ENCODE measurements around the gene GIPR. TPM values are rescaled to one million over a fixed set of nuclear protein-coding genes. Genes with fewer than 3 reads are reported as not detected.
A peak's percentile ranks its signal among the peaks of the same experiment; 100 is the strongest.
"Not testable (repeated sequence)": the region's sequence is repeated elsewhere in the genome, so short reads cannot be mapped to it uniquely, and the experiment has no call there.

GIPR gene
- total RNA-seq = 1 to 10 TPM in 1 of 4 donors, under 1 TPM in 1, not detected in 2; 0.98 to 2.4 TPM

- H3K4me1 ChIP-seq = peaks cover 0 to 35% (median 16%) of the 10 kb centered on the region in 4 donors
- H3K27me3 ChIP-seq = peaks cover 8 to 98% of the 10 kb centered on the region in 2 donors
These were observed at the start of gene GIPR for GRCh38 chr19:45667620-45668341. TSS of gene GIPR (plus strand) at chr19:45668221. CDS start at chr19:45669521, 1,300 bp downstream.

GRCh38 chr19:45621389-45621788 is 46.6 kb upstream of the GIPR start:
- no peaks in the 10 kb centered on the region for H3K27me3 ChIP-seq
- peaks cover 0 to 93% (median 0%) of the 10 kb centered on the region in 3 donors for H3K36me3 ChIP-seq
- WGBS, 2 donors = 84 to 90% methylated on average over 17 of the region's 17 CpGs
- H3K9me3 ChIP-seq = no peaks in the 10 kb centered on the region
- DNase-seq (ENCODE audit: low spot score in 2 of 2) = no peak
- no peaks in the 10 kb centered on the region for H3K4me1 ChIP-seq
- TF ChIP-seq EP300 (IDR thresholded peaks at IDR 0.05) = no peak
- no peak for TF ChIP-seq POLR2A (IDR thresholded peaks at IDR 0.05)
- TF ChIP-seq CTCF (IDR thresholded peaks at IDR 0.05) = no peak
- no peak overlapping the region for H3K4me3 ChIP-seq
- no peak overlapping the region for H3K27ac ChIP-seq

More at GRCh38 chr19:45667620-45668341, at the start of gene GIPR:
- H3K27ac ChIP-seq = no peak within 1 kb of the TSS
- 11 to 45% methylated on average over 6 to 15 of the region's 15 CpGs for WGBS, 2 donors
- no peaks in the 10 kb centered on the region for H3K9me3 ChIP-seq
- no peaks in the 10 kb centered on the region for H3K36me3 ChIP-seq
- peak within 1 kb of the TSS in 2 of 4 donors; percentile 20 to 24 for H3K4me3 ChIP-seq
- DNase-seq (ENCODE audit: low spot score in 2 of 2) = no peak
- TF ChIP-seq CTCF (IDR thresholded peaks at IDR 0.05) (no peak), POLR2A (IDR thresholded peaks at IDR 0.05) (no peak), EP300 (IDR thresholded peaks at IDR 0.05) (no peak)

GRCh38 chr19:45621976-45622503 is 46.0 kb upstream of the GIPR start:
- Histone ChIP-seq H3K4me3 (no peak overlapping the region), H3K36me3 (peaks cover 0 to 98% (median 0%) of the 10 kb centered on the region in 3 donors), H3K9me3 (no peaks in the 10 kb centered on the region), H3K4me1 (no peaks in the 10 kb centered on the region), H3K27ac (no peak overlapping the region), H3K27me3 (no peaks in the 10 kb centered on the region)
- WGBS, 2 donors = 87 to 89% methylated on average over 6 of the region's 6 CpGs
- DNase-seq (ENCODE audit: low spot score in 2 of 2) = no peak
- no peak for TF ChIP-seq EP300 (IDR thresholded peaks at IDR 0.05)

GRCh38 chr19:45623984-45624383 is 44.0 kb upstream of the GIPR start:
- WGBS, 2 donors = 79 to 90% methylated on average over 1 of the region's 1 CpG
- DNase-seq (ENCODE audit: low spot score in 2 of 2) = no peak
- Histone ChIP-seq H3K4me1 (no peaks in the 10 kb centered on the region), H3K9me3 (no peaks in the 10 kb centered on the region), H3K36me3 (peaks cover 0 to 97% (median 0%) of the 10 kb centered on the region in 3 donors), H3K27me3 (no peaks in the 10 kb centered on the region), H3K4me3 (no peak overlapping the region), H3K27ac (no peak overlapping the region)
- no peak for TF ChIP-seq POLR2A (IDR thresholded peaks at IDR 0.05)
- TF ChIP-seq CTCF (IDR thresholded peaks at IDR 0.05) = no peak
- TF ChIP-seq EP300 (IDR thresholded peaks at IDR 0.05) = no peak

GRCh38 chr19:45628219-45628618 is 39.8 kb upstream of the GIPR start:
- H3K4me3 ChIP-seq; H3K27ac ChIP-seq; H3K4me1 ChIP-seq; H3K9me3 ChIP-seq; H3K27me3 ChIP-seq; DNase-seq (ENCODE audit: low spot score in 2 of 2): not testable (repeated sequence)
- H3K36me3 ChIP-seq = peaks cover 0 to 64% (median 0%) of the 10 kb centered on the region in 3 donors
- WGBS, 2 donors = 94 to 97% methylated on average over 7 of the region's 7 CpGs

GRCh38 chr19:45629704-45630103 is 38.3 kb upstream of the GIPR start:
- no peak for DNase-seq (ENCODE audit: low spot score in 2 of 2)
- TF ChIP-seq EP300 (IDR thresholded peaks at IDR 0.05) (no peak), CTCF (IDR thresholded peaks at IDR 0.05) (no peak), POLR2A (IDR thresholded peaks at IDR 0.05) (no peak)
- H3K9me3 ChIP-seq = no peaks in the 10 kb centered on the region
- WGBS, 2 donors = 87 to 91% methylated on average over 4 of the region's 4 CpGs
- peaks cover 0 to 50% (median 0%) of the 10 kb centered on the region in 3 donors for H3K36me3 ChIP-seq
- H3K27me3 ChIP-seq = no peaks in the 10 kb centered on the region
- H3K27ac ChIP-seq = no peak overlapping the region
- peaks cover 0 to 6% (median 0%) of the 10 kb centered on the region in 4 donors for H3K4me1 ChIP-seq
- no peak overlapping the region for H3K4me3 ChIP-seq

Measured in tibial nerve (tissue), 4 donors.